SKM-1 treated with dmso at 0.1 percent for 144 hours (cell line): ENCODE data around the gene FECH.
"Not testable (repeated sequence)": the region's sequence is repeated elsewhere in the genome, so short reads cannot be mapped to it uniquely, and the experiment has no call there.

Experiments used
- DNase-seq: peaks from one replicate; lab custom pipeline; 2025; ENCODE audit not compliant: unreplicated experiment; lab: John Stamatoyannopoulos, UW

FECH gene

GRCh38 chr18:57533868-57534510 lies 52.5 kb downstream of the FECH start:
- DNase-seq, result no peak

GRCh38 chr18:57533006-57533867 lies 53.3 kb downstream of the FECH start:
- DNase-seq, result peak; percentile 72

- DNase-seq, result no peak
These were observed 57.4 kb downstream of the FECH start for GRCh38 chr18:57529151-57529550.

- DNase-seq, result no peak
These were observed 58.8 kb downstream of the FECH start for GRCh38 chr18:57527556-57528229.

- peak; percentile 33 for DNase-seq
These were observed 63.1 kb downstream of the FECH start for GRCh38 chr18:57523171-57523956.

GRCh38 chr18:57522348-57522747 lies 64.2 kb downstream of the FECH start:
- DNase-seq, result not testable (repeated sequence)

- no peak for DNase-seq
These were observed 66.7 kb downstream of the FECH start for GRCh38 chr18:57519668-57520424.

GRCh38 chr18:57518533-57518932 lies 68.0 kb downstream of the FECH start:
- DNase-seq, result no peak

GRCh38 chr18:57516056-57516455 lies 70.4 kb downstream of the FECH start:
- peak; percentile 4 for DNase-seq

- DNase-seq, result no peak
These were observed 81.3 kb downstream of the FECH start for GRCh38 chr18:57505231-57505630.

GRCh38 chr18:57502624-57503023 lies 83.9 kb downstream of the FECH start:
- no peak for DNase-seq

GRCh38 chr18:57498682-57499256 lies 87.7 kb downstream of the FECH start:
- DNase-seq, result no peak
